PC-9 (cell line): ENCODE measurements around the gene HOXA11.

Experiments used
- CTCF ChIP-seq: fragments of 200-600 bp; sonication (generic); conservative IDR thresholded peaks from 2 replicates; pipeline ENCODE4 v1.6.1; 2017; ENCODE audit warnings: mixed run types, antibody characterized with exemption, mild to moderate bottlenecking, moderate library complexity
- EZH2 ChIP-seq: fragments of 200-600 bp; sonication (generic); IDR thresholded peaks from 2 replicates; pipeline ENCODE4 v1.8.0; 2017; ENCODE audit warnings: antibody characterized with exemption, low read depth

GRCh38 chr7:27149842-27150567 lies 35.0 kb downstream of the HOXA11 start:
- TF ChIP-seq CTCF: no peak
- no peak for TF ChIP-seq EZH2
